H1 (cell line): Measurements from ENCODE around the gene MICU1. TPM values are rescaled to one million over a fixed set of nuclear protein-coding genes. Genes with fewer than 3 reads are reported as not detected.

Experiments
- CTCF ChIA-PET: fragments of 300-600 bp; sonication (Branson Sonifier 250); formaldehyde crosslinking; loops from one replicate; lab custom pipeline; 2021; ENCODE audit not compliant: partially characterized antibody; lab: Charles Lee
- POLR2A ChIA-PET: fragments of 300-600 bp; sonication (Branson Sonifier 250); formaldehyde crosslinking; loops from one replicate; lab custom pipeline; 2021; ENCODE audit warnings: inconsistent platforms; ENCODE audit not compliant: partially characterized antibody; lab: Charles Lee
- DNase-seq, 2 experiments: peaks; one replicate each; pipeline versions ENCODE4 v3.0.0 to v3.0.0-alpha.2; 2010 to 2022; ENCODE audit warnings: low spot score in 2 of 2, low read depth in 1 of 2, mixed read lengths in 1 of 2
- FAIRE-seq: peaks from 2 replicates; lab custom pipeline; 2011; peaks lifted over from hg19 to GRCh38; lab: Jason Lieb, UNC
- H2AFZ ChIP-seq: 2 replicates; pipeline ENCODE4 v1.8.1; 2012; ENCODE audit warnings: low read length, inconsistent platforms
- H2AK5ac ChIP-seq: 2 replicates; pipeline ENCODE4 v1.6.1; 2013; ENCODE audit warnings: low read depth, low read length
- H2BK120ac ChIP-seq: replicated peaks from 2 replicates; pipeline ENCODE3; 2013; ENCODE audit warnings: low read depth, low read length, inconsistent platforms
- H2BK12ac ChIP-seq: 2 replicates; pipeline ENCODE4 v1.6.1; 2013; ENCODE audit warnings: low read depth, low read length
- H2BK15ac ChIP-seq: 2 replicates; pipeline ENCODE4 v1.6.1; 2013; ENCODE audit warnings: low read length
- H2BK20ac ChIP-seq: 2 replicates; pipeline ENCODE4 v1.6.1; 2013; ENCODE audit warnings: low read length
- H2BK5ac ChIP-seq: 2 replicates; pipeline ENCODE4 v1.6.1; 2013; ENCODE audit warnings: low read depth, low read length
- H3K14ac ChIP-seq: 2 replicates; pipeline ENCODE4 v1.6.1; 2013; ENCODE audit warnings: inconsistent platforms; ENCODE audit not compliant: insufficient read length
- H3K18ac ChIP-seq: 2 replicates; pipeline ENCODE4 v1.6.1; 2013; ENCODE audit warnings: low read length; ENCODE audit errors: extremely low read depth
- H3K23ac ChIP-seq: 2 replicates; pipeline ENCODE4 v1.6.1; 2013; ENCODE audit warnings: inconsistent platforms; ENCODE audit not compliant: insufficient read length
- H3K23me2 ChIP-seq: 2 replicates; pipeline ENCODE4 v1.6.1; 2013; ENCODE audit warnings: low read depth, low read length
- H3K27ac ChIP-seq: 2 replicates; pipeline ENCODE4 v1.6.1; 2011; ENCODE audit warnings: low read depth, low read length, inconsistent platforms
- H3K27me3 ChIP-seq, 4 experiments: replicated peaks in 1 of 4; 1 replicate in 1 of 4; 2 replicates in 3 of 4; pipeline versions ENCODE4 v1.6.1 to v1.8.1; 2011 to 2013; ENCODE audit warnings: low read length in 3 of 4, mild to moderate bottlenecking in 3 of 4, inconsistent platforms in 2 of 4, mixed read lengths in 2 of 4, moderate library complexity in 1 of 4; ENCODE audit not compliant: control insufficient read depth in 3 of 4, insufficient read depth in 3 of 4; ENCODE audit errors: extremely low read depth in 1 of 4
- H3K36me3 ChIP-seq, 4 experiments: 2 replicates each; pipeline versions ENCODE4 v1.6.1 to v1.8.1; 2011 to 2013; ENCODE audit warnings: mild to moderate bottlenecking in 4 of 4, low read length in 3 of 4, moderate library complexity in 2 of 4, control low read depth in 1 of 4, inconsistent platforms in 1 of 4; ENCODE audit not compliant: insufficient read depth in 4 of 4, control insufficient read depth in 2 of 4
- H3K4ac ChIP-seq: replicated peaks from 2 replicates; pipeline ENCODE3; 2013; ENCODE audit warnings: low read length, low read depth, mixed read lengths, inconsistent platforms; ENCODE audit not compliant: insufficient read length
- H3K4me1 ChIP-seq, 4 experiments: replicated peaks in 1 of 4; 1 replicate in 1 of 4; 2 replicates in 3 of 4; pipeline versions ENCODE4 v1.6.1 to v1.8.1; 2011 to 2013; ENCODE audit warnings: low read length in 3 of 4, inconsistent platforms in 2 of 4, mixed read lengths in 1 of 4; ENCODE audit not compliant: insufficient read depth in 4 of 4, control insufficient read depth in 3 of 4
- H3K4me2 ChIP-seq, 2 experiments: 2 replicates each; pipeline versions ENCODE4 v1.6.1 to v1.8.1; 2011 to 2013; ENCODE audit warnings: low read depth in 2 of 2, low read length in 2 of 2, control low read depth in 1 of 2, inconsistent platforms in 1 of 2, mild to moderate bottlenecking in 1 of 2; ENCODE audit not compliant: insufficient read depth in 1 of 2
- H3K4me3 ChIP-seq, 4 experiments: fragments of 200-600, 300-600 bp in 1 of 4; sonication (generic), shearing (Covaris generic), sonication (Bioruptor Twin) in 1 of 4; 2 replicates each; pipeline versions ENCODE4 v1.5.1 to v1.8.1; 2011 to 2016; ENCODE audit warnings: low read length in 4 of 4, low read depth in 3 of 4, control low read depth in 2 of 4, inconsistent platforms in 2 of 4, mild to moderate bottlenecking in 2 of 4, mixed read lengths in 1 of 4, moderate library complexity in 1 of 4; ENCODE audit not compliant: insufficient read depth in 2 of 4; ENCODE audit errors: extremely low read depth in 1 of 4
- H3K56ac ChIP-seq: replicated peaks from 2 replicates; pipeline ENCODE3; 2013; ENCODE audit warnings: low read depth, mild to moderate bottlenecking, mixed read lengths, low read length, inconsistent platforms; ENCODE audit not compliant: insufficient read length
- H3K79me1 ChIP-seq: 2 replicates; pipeline ENCODE4 v1.6.1; 2013; ENCODE audit warnings: low read depth, low read length, control low read depth
- H3K79me2 ChIP-seq, 2 experiments: 2 replicates each; pipeline versions ENCODE4 v1.6.1 to v1.8.1; 2012 to 2013; ENCODE audit warnings: low read length in 2 of 2, mild to moderate bottlenecking in 2 of 2, inconsistent platforms in 1 of 2; ENCODE audit not compliant: insufficient read depth in 2 of 2, control insufficient read depth in 1 of 2
- H3K9ac ChIP-seq, 4 experiments: replicated peaks in 1 of 4; 1 replicate in 1 of 4; 2 replicates in 3 of 4; pipeline versions ENCODE4 v1.6.1 to v1.8.1; 2011 to 2013; ENCODE audit warnings: low read depth in 3 of 4, low read length in 3 of 4, control low read depth in 2 of 4, mild to moderate bottlenecking in 2 of 4, moderate library complexity in 2 of 4, inconsistent platforms in 1 of 4; ENCODE audit errors: extremely low read depth in 1 of 4
- H3K9me3 ChIP-seq, 2 experiments: 2 replicates each; pipeline versions ENCODE4 v1.6.1 to v1.8.1; 2012 to 2013; ENCODE audit warnings: mild to moderate bottlenecking in 2 of 2, moderate library complexity in 2 of 2, control low read depth in 1 of 2, inconsistent platforms in 1 of 2, low read depth in 1 of 2, low read length in 1 of 2, mixed read lengths in 1 of 2; ENCODE audit not compliant: insufficient read depth in 2 of 2
- H4K20me1 ChIP-seq, 2 experiments: replicated peaks in 1 of 2; 2 replicates each; pipeline versions ENCODE3 to v1.8.1; 2011 to 2013; ENCODE audit warnings: inconsistent platforms in 2 of 2, low read length in 2 of 2, mild to moderate bottlenecking in 1 of 2; ENCODE audit not compliant: insufficient read depth in 2 of 2, control insufficient read depth in 1 of 2
- H4K5ac ChIP-seq: 2 replicates; pipeline ENCODE4 v1.6.1; 2013; ENCODE audit warnings: low read length, low read depth, mixed read lengths, inconsistent platforms; ENCODE audit not compliant: insufficient read length
- H4K8ac ChIP-seq: 2 replicates; pipeline ENCODE4 v1.8.0; 2013; ENCODE audit warnings: mild to moderate bottlenecking, moderate library complexity, low read length, inconsistent platforms; ENCODE audit not compliant: insufficient read depth; ENCODE audit errors: extremely low read depth
- H4K91ac ChIP-seq: replicated peaks from 2 replicates; pipeline ENCODE3; 2013; ENCODE audit warnings: low read length, mixed read lengths, inconsistent platforms; ENCODE audit not compliant: insufficient read length
- BACH1 ChIP-seq: IDR thresholded peaks from 2 replicates; pipeline ENCODE4 v1.6.1; 2012; ENCODE audit warnings: low read length, improper control_type of control experiment
- JUN ChIP-seq: IDR thresholded peaks from 2 replicates; pipeline ENCODE4 v1.6.1; 2011; ENCODE audit warnings: low read depth, mild to moderate bottlenecking, improper control_type of control experiment, low read length
- POLR2AphosphoS5 ChIP-seq: IDR thresholded peaks from 2 replicates; pipeline ENCODE4 v1.6.1; 2011; ENCODE audit warnings: low read depth, low read length
- RBBP5 ChIP-seq: IDR thresholded peaks from 2 replicates; pipeline ENCODE4 v1.7.1; 2012; ENCODE audit warnings: low read depth, mild to moderate bottlenecking, inconsistent platforms, low read length, moderate library complexity, borderline replicate concordance
- RNF2 ChIP-seq: fragments of 200-900, 300-1000 bp; sonication (generic); IDR thresholded peaks from 2 replicates; pipeline ENCODE4 v1.7.1; 2016; ENCODE audit warnings: borderline replicate concordance, low read depth, mild to moderate bottlenecking, antibody characterized with exemption, low read length; ENCODE audit not compliant: poor library complexity, severe bottlenecking; ENCODE audit errors: missing control alignments
- SUZ12 ChIP-seq: fragments of 200-600 bp; sonication (generic); IDR thresholded peaks from 2 replicates; pipeline ENCODE4 v1.6.1; 2012; ENCODE audit warnings: mild to moderate bottlenecking, inconsistent platforms, low read length, moderate library complexity, mixed read lengths
- YY1 ChIP-seq: IDR thresholded peaks from 2 replicates; pipeline ENCODE4 v1.6.1; 2011; ENCODE audit warnings: low read depth, mild to moderate bottlenecking, low read length
- WGBS, 2 experiments: shearing (Covaris generic) in 1 of 2; methylation state at CpG; one replicate each; pipeline versions ENCODE4 v1.1.6 to v1.1.7; 2013 to 2015; ENCODE audit warnings: low lambda C conversion rate in 2 of 2, mixed read lengths in 2 of 2, inconsistent platforms in 1 of 2, low coverage in 1 of 2, missing lambda C conversion rate in 1 of 2; ENCODE audit not compliant: insufficient replicate concordance in 2 of 2, insufficient coverage in 1 of 2, insufficient read length in 1 of 2; ENCODE audit errors: extremely low coverage in 1 of 2, missing lambda C conversion rate in 1 of 2; 5-methylcytosine and 5-hydroxymethylcytosine counted together
- polyA plus RNA-seq, 7 experiments: library from polyadenylated mRNA; depleted of rRNA in 3 of 7; stranded (reverse) in 5 of 7; unstranded in 2 of 7; fragments of >200 nt in 5 of 7; fragments of 200-250 nt in 2 of 7; gene quantifications; 1 replicate in 5 of 7; 2 replicates in 1 of 7; 4 replicates in 1 of 7; pipeline versions ENCODE4 v1.2.1 to v1.2.3, GENCODE V29; 2011 to 2013; ENCODE audit warnings: missing spikeins in 2 of 7, mixed read lengths in 2 of 7
- total RNA-seq: library from RNA; stranded (reverse); fragmentation: NEBNext Ultra II Directional; extraction: Animal tissue kit (Norgen Biotek cat#: 25700); gene quantifications from 2 replicates; pipeline ENCODE4 v1.2.1, GENCODE V29; 2021

MICU1 gene
- total and polyA plus RNA-seq, 2 of the 8 experiments (the other 6 are each of a cell fraction or from before 2014, with no cell fraction given): 18.0 to 36.7 TPM

DNA sequence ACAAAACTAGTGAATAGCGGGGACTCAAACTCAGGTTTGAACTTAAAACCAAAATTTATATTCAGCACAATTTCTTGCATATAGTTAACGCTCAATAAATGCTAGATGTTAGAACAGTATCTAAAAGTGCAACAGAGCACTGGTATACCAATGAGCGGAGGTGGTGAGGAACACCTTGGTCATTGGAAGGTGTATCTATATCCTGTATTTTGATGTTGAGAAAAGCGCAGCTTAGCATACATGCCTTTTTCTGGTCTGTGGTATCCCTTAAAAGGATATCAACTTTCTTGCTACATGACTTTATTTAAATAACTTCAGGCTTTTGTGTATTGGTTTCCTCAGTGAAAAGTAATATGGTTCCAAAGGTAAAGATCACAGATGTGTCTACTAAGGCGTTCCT, 237.8 kb downstream of the MICU1 start:
- no peak overlapping the region for H3K23ac ChIP-seq
- H3K14ac ChIP-seq: no peak overlapping the region
- no peak overlapping the region for H2BK20ac ChIP-seq
- no peaks in the 10 kb centered on the region for H3K27me3 ChIP-seq
- no peaks in the 10 kb centered on the region for H3K36me3 ChIP-seq
- no peaks in the 10 kb centered on the region for H4K20me1 ChIP-seq
- no peak overlapping the region for H3K27ac ChIP-seq
- no peak overlapping the region for H2BK5ac ChIP-seq
- H2BK12ac ChIP-seq: no peak overlapping the region
- H2AFZ ChIP-seq: no peak overlapping the region
- DNase-seq (no peak), FAIRE-seq (no peak)
- no peak overlapping the region for H4K5ac ChIP-seq
- H4K8ac ChIP-seq: no peak overlapping the region
- H3K79me2 ChIP-seq: no peaks in the 10 kb centered on the region
- H3K4me2 ChIP-seq: no peak overlapping the region
- TF ChIP-seq JUN (no peak), RBBP5 (no peak), BACH1 (no peak), SUZ12 (no peak), YY1 (no peak), POLR2AphosphoS5 (no peak), RNF2 (no peak)
- H2BK15ac ChIP-seq: no peak overlapping the region
- H4K91ac ChIP-seq: no peak overlapping the region
- H2BK120ac ChIP-seq: no peak overlapping the region
- H3K4me1 ChIP-seq: peaks cover 0 to 6% (median 3%) of the 10 kb centered on the region in 4 experiments; a peak in 3 of 7 replicates
- POLR2A ChIA-PET: interaction anchor here (0.6 kb wide), 1 partner anchor 15 kb away, joined by 3 read pairs; no protein-coding TSS in a partner anchor
- no peak overlapping the region for H3K9ac ChIP-seq
- no peak overlapping the region for H3K56ac ChIP-seq
- H3K4ac ChIP-seq: no peak overlapping the region
- H2AK5ac ChIP-seq: no peak overlapping the region
- WGBS, 2 experiments: 90% methylated on average over 5 of the region's 5 CpGs; no CpG with 5 or more reads in 1 of the 2 experiments
- H3K4me3 ChIP-seq: no peak overlapping the region
- H3K23me2 ChIP-seq: no peaks in the 10 kb centered on the region
- H3K79me1 ChIP-seq: no peaks in the 10 kb centered on the region
- CTCF ChIA-PET: interaction anchor here (1.1 kb wide), 1 partner anchor 10 kb away, joined by 4 read pairs; no protein-coding TSS in a partner anchor
- no peaks in the 10 kb centered on the region for H3K9me3 ChIP-seq
- no peak overlapping the region for H3K18ac ChIP-seq
